Keratinocyte (primary cell): ENCODE data around the gene CDHR2.

Experiments
- CTCF ChIP-seq, 3 experiments: IDR thresholded peaks in 1 of 3; conservative IDR thresholded peaks in 1 of 3; optimal IDR thresholded peaks in 1 of 3; 2 replicates in 2 of 3; 3 replicates in 1 of 3; pipeline versions ENCODE3 to v1.5.1; 2011; ENCODE audit warnings: low read length in 3 of 3, mild to moderate bottlenecking in 3 of 3, moderate library complexity in 2 of 3, control low read depth in 1 of 3, inconsistent platforms in 1 of 3; ENCODE audit not compliant: insufficient read depth in 2 of 3; ENCODE audit errors: extremely low read depth in 1 of 3
- EZH2 ChIP-seq: IDR thresholded peaks from one replicate; pipeline ENCODE4 v1.6.1; 2012; ENCODE audit warnings: inconsistent platforms, mild to moderate bottlenecking, low read length, moderate library complexity

GRCh38 chr5:176596069-176596644, 47.0 kb downstream of the CDHR2 start:
- TF ChIP-seq EZH2 (no peak), CTCF (optimal IDR thresholded peaks at IDR 0.05 in 1 of 3, IDR thresholded peaks at IDR 0.05 in 1 of 3, conservative IDR thresholded peaks at IDR 0.05 in 1 of 3; ENCODE audit: extremely low read depth in 1 of 3, insufficient read depth in 2 of 3, low read length in 3 of 3) (no peak)
